K562 (cell line): ENCODE results near the gene LRIT3. TPM values are rescaled to one million over a fixed set of nuclear protein-coding genes. Genes with fewer than 3 reads are reported as not detected.

ENCODE experiments used
- DDX20 ChIP-seq: fragments of 450-650 bp; IDR thresholded peaks from 2 replicates; pipeline ENCODE4 v1.6.1; 2016; ENCODE audit warnings: missing genetic modification characterization, low read depth, mild to moderate bottlenecking, missing compliant biosample characterization, moderate library complexity
- ELK1 ChIP-seq: sonication (generic); formaldehyde crosslinking; IDR thresholded peaks from 2 replicates; pipeline ENCODE4 v1.8.1; 2022; ENCODE audit warnings: missing genetic modification reagents
- ETV6 ChIP-seq, 3 experiments: fragments of 150-350 bp in 1 of 3; sonication (generic) in 1 of 3; formaldehyde crosslinking in 1 of 3; IDR thresholded peaks; 2 replicates each; pipeline versions ENCODE4 v1.6.1 to v1.8.0; 2014 to 2022; ENCODE audit warnings: borderline replicate concordance in 2 of 3, low read depth in 2 of 3, antibody characterized with exemption in 1 of 3, low read length in 1 of 3, mild to moderate bottlenecking in 1 of 3, missing genetic modification reagents in 1 of 3
- MXI1 ChIP-seq: IDR thresholded peaks from 2 replicates; pipeline ENCODE4 v1.6.1; 2011; ENCODE audit warnings: low read depth, mild to moderate bottlenecking, improper control_type of control experiment, low read length
- NCOA6 ChIP-seq: fragments of 450-650 bp; IDR thresholded peaks from 2 replicates; pipeline ENCODE4 v1.6.1; 2017; ENCODE audit warnings: mild to moderate bottlenecking
- PRDM10 ChIP-seq: fragments of 450-650 bp; IDR thresholded peaks from 2 replicates; pipeline ENCODE4 v1.6.1; 2018; ENCODE audit not compliant: partially characterized antibody
- RBM17 ChIP-seq: fragments of 200-400 bp; formaldehyde crosslinking; IDR thresholded peaks from 2 replicates; pipeline ENCODE4 v1.6.1; 2017; ENCODE audit warnings: low read depth, mild to moderate bottlenecking, low read length, borderline replicate concordance
- SMAD1 ChIP-seq: fragments of 150-350 bp; IDR thresholded peaks from 2 replicates; pipeline ENCODE4 v1.6.1; 2014; ENCODE audit warnings: low read length, low read depth; ENCODE audit not compliant: partially characterized antibody
- TAF9B ChIP-seq: fragments of 450-650 bp; IDR thresholded peaks from 2 replicates; pipeline ENCODE4 v1.6.1; 2018; ENCODE audit warnings: mild to moderate bottlenecking; ENCODE audit not compliant: partially characterized antibody
- ZNF407 ChIP-seq: fragments of 450-650 bp; IDR thresholded peaks from 2 replicates; pipeline ENCODE4 v1.6.1; 2016; ENCODE audit warnings: low read depth
- ZNF511 ChIP-seq: sonication (generic); formaldehyde crosslinking; IDR thresholded peaks from 2 replicates; pipeline ENCODE4 v1.8.0; 2022; ENCODE audit warnings: mild to moderate bottlenecking, missing genetic modification reagents
- polyA plus RNA-seq, 8 experiments: library from polyadenylated mRNA; depleted of rRNA in 4 of 8; stranded (reverse) in 5 of 8; unstranded in 3 of 8; fragments of >200 nt; fragmentation: Nextera tagmentation in 2 of 8; fragmentation: Illumina TruSeq in 1 of 8; extraction: Ambion mirVana in 2 of 8; extraction: Trizol in 1 of 8; gene quantifications; 2 replicates each; pipeline versions ENCODE4 v1.2.1 to v1.2.3, GENCODE V29; 2011 to 2014; ENCODE audit warnings: inconsistent platforms in 1 of 8, missing spikeins in 1 of 8
- total RNA-seq, 7 experiments: library from RNA; depleted of rRNA in 6 of 7; stranded (reverse); fragments of >200 nt in 6 of 7; fragmentation: Illumina TruSeq in 2 of 7; extraction: Trizol in 2 of 7; gene quantifications; 2 replicates each; pipeline versions ENCODE4 v1.2.1 to v1.2.3, GENCODE V29; 2011 to 2021; ENCODE audit warnings: low replicate concordance in 1 of 7

The LRIT3 gene
- total and polyA plus RNA-seq, 9 of the 15 experiments (the other 6 are each of a cell fraction or from before 2014, with no cell fraction given) = 0.04 to 0.10 (median 0.04) TPM; not detected in 4

- peak; percentile 92 for TF ChIP-seq ZNF407
- TF ChIP-seq NCOA6 = no peak
- no peak for TF ChIP-seq ELK1 (CRISPR knock-in tag)
- TF ChIP-seq TAF9B = peak; percentile 61
- no peak for TF ChIP-seq RBM17
- TF ChIP-seq DDX20 (tag) = no peak
- TF ChIP-seq PRDM10 = peak; percentile 19
- TF ChIP-seq ZNF511 (CRISPR knock-in tag) = no peak
- TF ChIP-seq SMAD1 = peak; percentile 30
- peak; percentile 93 for TF ChIP-seq MXI1
- TF ChIP-seq ETV6 (IDR thresholded peaks at IDR 0.05; ENCODE audit: borderline replicate concordance in 1 of 2, low read depth in 2 of 2, low read length in 1 of 2) = peak; percentile 68 to 76; a peak in 3 of 4 replicates
- TF ChIP-seq ETV6 (CRISPR knock-in tag; IDR thresholded peaks at IDR 0.05; ENCODE audit: borderline replicate concordance) = no peak
Observed at GRCh38 chr4:109815151-109816081, 32.5 kb upstream of the LRIT3 start, which contains the start of gene GAR1 (continued).
